COLO668 (cell line): ENCODE data around the gene PTPRG.

Experiments
- DNase-seq: peaks from one replicate; lab custom pipeline; 2025; ENCODE audit not compliant: unreplicated experiment; lab: John Stamatoyannopoulos, UW

PTPRG gene

GRCh38 chr3:62242831-62243509 lies 681.6 kb downstream of the PTPRG start:
- no peak for DNase-seq

GRCh38 chr3:62246094-62246493 lies 684.7 kb downstream of the PTPRG start:
- no peak for DNase-seq

DNA sequence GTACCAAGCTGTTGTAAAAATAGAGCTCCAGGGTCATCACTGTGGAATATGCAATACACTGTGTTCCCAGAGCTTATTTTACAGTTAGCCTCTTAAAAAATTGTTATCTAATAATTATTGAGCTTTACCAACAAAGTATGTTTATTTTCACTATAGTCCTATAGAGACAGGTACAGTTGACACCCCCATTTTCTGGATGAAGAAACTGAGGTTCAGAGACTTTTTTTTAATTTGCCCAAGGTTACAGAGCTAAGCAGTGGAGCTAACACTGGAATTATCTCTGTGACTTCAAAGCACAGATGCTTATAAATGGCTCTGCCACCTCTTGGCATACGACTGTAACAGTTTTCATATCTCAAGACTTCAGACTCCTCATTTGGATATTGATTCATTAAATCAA lies 685.6 kb downstream of the PTPRG start:
- no peak for DNase-seq

GRCh38 chr3:62248734-62249483 lies 687.5 kb downstream of the PTPRG start:
- DNase-seq: no peak

DNA sequence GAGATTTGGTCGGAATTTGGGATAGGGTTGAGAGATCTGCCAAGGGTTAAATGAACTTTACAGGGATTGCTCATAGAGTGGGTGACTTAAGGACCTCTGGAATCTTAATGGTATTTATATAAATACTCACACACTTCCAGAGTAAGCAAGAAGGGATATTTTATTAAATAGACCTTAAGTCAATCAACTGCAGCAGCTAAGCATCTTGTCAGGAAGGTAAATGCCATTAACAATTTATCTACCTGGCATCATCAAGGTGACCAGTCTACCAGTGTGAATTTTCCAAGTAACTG lies 688.1 kb downstream of the PTPRG start:
- DNase-seq: no peak

- DNase-seq: no peak
Measured at GRCh38 chr3:62249855-62250543, 688.6 kb downstream of the PTPRG start.

GRCh38 chr3:62252438-62253157 lies 691.2 kb downstream of the PTPRG start:
- DNase-seq: no peak

- no peak for DNase-seq
Measured at GRCh38 chr3:62253971-62254370, 692.6 kb downstream of the PTPRG start.

GRCh38 chr3:62255758-62256157 lies 694.4 kb downstream of the PTPRG start:
- no peak for DNase-seq

- DNase-seq: no peak
Measured at GRCh38 chr3:62259924-62260323, 698.6 kb downstream of the PTPRG start.

DNA sequence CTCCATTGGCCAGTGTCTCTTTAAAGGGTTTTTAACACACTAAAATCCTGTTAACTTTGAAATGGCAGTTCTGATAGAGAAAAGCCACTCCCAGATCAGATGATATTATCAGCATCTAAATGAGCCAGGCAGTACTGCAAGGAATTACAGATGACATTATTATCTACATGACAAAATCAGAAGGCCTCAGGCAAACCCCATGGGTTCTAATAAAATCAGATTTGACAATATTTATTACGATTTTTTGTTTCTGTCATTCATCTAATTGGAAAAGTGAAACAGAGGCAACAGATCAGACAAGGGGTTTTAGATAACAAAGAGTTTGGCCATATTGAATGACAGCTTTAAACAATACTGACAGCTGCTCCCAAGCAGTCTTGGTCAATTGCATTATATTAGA lies 699.3 kb downstream of the PTPRG start:
- no peak for DNase-seq

DNA sequence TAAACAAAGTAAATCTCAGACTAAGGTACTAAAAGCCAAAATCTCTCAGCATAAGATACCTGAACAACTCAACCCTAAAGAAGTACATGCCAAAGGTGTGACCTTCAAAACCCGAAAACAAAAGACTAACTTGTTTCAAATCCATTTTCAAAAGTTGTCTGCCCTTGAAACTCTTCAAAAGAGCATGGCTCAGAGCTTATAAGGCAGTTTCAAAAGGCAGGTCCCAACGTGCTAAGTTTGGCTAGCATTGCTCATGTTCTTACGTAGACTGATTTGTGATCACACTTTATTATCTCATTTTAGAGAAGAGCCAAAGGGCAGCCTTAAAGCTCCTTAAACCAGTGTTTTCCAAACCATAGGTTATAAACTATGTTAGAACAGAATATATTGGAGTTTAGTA lies 699.8 kb downstream of the PTPRG start:
- DNase-seq: no peak

- no peak for DNase-seq
Measured at GRCh38 chr3:62261736-62262135, 700.4 kb downstream of the PTPRG start.

GRCh38 chr3:62265528-62265927 lies 704.2 kb downstream of the PTPRG start:
- DNase-seq: no peak

DNA sequence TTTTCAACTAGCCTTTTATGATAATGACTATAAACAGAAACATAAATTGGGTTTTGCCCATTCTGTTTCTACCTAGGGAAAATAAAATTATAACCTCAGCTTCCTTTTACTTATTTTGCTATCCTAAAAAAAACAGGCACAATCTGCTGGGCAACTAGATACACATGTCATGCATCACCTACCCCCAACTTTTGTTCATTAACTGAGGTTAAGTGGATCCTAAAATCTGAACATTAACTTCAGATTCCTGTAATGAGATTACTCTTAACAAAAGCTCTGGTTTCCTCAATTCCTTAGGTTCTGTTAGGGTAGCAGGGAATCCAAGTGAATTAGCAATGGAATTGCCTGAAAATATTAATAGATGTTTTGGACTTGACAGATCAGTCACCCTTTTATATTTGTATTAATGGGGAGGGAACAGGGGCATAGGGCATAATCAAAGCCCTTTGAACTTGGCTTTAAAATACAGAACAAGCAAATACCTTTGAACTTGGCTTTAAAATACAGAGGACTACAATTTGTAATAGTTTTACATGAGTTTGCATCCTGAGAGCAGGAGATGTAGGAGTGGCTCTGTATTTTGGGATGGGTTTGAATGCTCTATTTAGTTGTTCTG lies 705.4 kb downstream of the PTPRG start:
- DNase-seq: no peak

DNA sequence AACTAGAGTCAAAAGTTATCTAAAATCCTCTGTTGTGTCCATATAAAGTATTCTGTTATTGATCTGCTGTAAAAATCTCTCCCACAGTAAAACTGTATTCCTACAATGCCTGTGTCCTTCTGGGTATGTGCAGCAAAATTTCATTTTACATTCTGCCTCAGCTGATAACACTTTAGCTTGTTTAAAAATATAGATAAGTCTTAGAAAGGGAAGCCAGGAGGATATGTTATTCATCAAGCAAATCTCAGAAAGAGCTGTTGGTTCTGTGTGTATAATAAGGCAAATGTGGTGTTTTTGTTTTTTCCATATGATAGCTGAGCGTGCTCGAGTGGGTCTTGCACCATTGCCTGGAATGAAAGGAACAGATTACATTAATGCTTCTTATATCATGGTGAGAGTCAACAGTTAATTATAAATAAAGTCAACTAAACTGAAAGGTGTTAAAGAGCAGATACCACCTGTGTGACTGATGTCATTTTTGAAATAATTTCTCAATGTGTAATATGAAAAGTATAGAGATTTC lies 715.3 kb downstream of the PTPRG start:
- DNase-seq: no peak

GRCh38 chr3:62277450-62277849 lies 716.1 kb downstream of the PTPRG start:
- DNase-seq: no peak

DNA sequence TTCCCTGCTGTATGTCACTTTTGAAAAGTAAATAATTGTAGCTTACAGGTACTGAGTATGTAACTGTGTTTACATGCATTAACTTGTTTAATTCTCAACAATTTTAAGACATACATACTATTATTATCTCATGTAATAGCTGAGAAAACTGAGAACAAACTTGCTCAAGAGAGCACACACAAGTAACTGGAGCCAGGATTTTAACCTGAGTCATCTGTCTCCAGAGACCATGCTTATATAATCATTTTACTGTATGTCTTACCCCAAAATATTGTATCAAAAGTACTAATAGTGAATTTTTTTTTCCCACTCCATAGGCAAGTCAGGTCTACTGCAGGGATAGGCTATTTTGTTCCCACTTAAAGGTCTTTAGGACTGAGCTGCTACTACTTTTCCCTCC lies 716.6 kb downstream of the PTPRG start:
- DNase-seq: no peak

DNA sequence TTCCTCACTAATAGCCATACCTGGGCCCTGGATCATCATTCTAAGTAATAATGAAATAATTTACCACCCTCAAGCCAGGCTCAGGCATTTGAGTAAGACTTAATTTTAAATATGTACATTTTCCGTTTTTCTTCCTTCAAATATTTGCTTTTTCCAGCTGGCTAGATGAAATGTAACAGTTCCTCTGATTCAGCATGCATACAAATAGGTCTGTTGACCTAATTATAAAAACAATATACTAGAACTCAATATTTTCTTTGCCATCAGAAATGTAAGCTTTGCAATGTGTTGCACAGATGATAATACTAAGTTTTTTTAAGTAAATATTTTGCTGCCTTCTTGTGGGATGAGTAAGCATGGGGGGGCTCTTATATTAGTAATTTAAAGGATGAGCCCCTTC lies 720.4 kb downstream of the PTPRG start:
- DNase-seq: no peak

GRCh38 chr3:62284442-62284841 lies 723.1 kb downstream of the PTPRG start:
- DNase-seq: no peak

GRCh38 chr3:62287392-62287927 lies 726.1 kb downstream of the PTPRG start:
- DNase-seq: no peak
